Measurements from ENCODE around the gene CA10.

CA10 gene

DNA sequence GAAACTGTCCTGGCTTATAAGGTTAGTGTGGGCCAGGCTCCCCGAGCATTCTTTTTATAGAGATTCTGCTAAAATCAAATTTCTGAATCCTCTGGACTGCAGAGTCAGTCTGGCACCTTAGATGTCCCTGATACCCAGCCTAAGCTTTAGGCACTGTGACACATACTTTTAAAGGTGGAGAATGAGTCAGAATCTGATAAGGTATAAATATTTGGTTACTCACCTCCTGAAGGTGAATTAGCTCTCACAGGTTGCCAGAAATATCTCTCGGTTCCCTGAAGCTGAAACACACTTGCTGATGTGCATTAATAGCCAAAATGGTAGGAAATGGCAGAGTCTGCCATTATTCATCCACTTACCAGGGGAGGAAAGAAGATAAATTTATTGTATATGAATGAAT is 451.3 kb downstream of the CA10 start:
- no peaks in the 10 kb centered on the region for H3K4me1 ChIP-seq (ENCODE audit: control insufficient read depth, low read length)
- no peaks in the 10 kb centered on the region for H4K20me1 ChIP-seq (ENCODE audit: control insufficient read depth, insufficient read depth, low read depth, low read length)
- no peaks in the 10 kb centered on the region for H3F3A ChIP-seq (ENCODE audit: control insufficient read depth, insufficient read depth)
- no peak overlapping the region for H3K27ac ChIP-seq (ENCODE audit: low read depth, low read length)
- no peaks in the 10 kb centered on the region for H3K27me3 ChIP-seq (ENCODE audit: control insufficient read depth, low read length)
- TF ChIP-seq CTCF (IDR thresholded peaks at IDR 0.05; ENCODE audit: low read depth, low read length, poor library complexity, severe bottlenecking), result no peak
- no peak for TF ChIP-seq EZH2phosphoT487 (IDR thresholded peaks at IDR 0.05; ENCODE audit: borderline replicate concordance, low read length)
- H3K4me3 ChIP-seq (ENCODE audit: low read length), result no peak overlapping the region
- no peaks in the 10 kb centered on the region for H3K9me3 ChIP-seq (ENCODE audit: control insufficient read depth, insufficient read depth, low read length)
- H3K36me3 ChIP-seq (ENCODE audit: control insufficient read depth, low read length), result no peaks in the 10 kb centered on the region
- no peaks in the 10 kb centered on the region for H3K9me2 ChIP-seq (replicated peaks; ENCODE audit: control insufficient read depth, low read length)
- no peak overlapping the region for H3K4me2 ChIP-seq (ENCODE audit: low read length)
- no peaks in the 10 kb centered on the region for H3K79me2 ChIP-seq (ENCODE audit: control insufficient read depth, low read length)

DNA sequence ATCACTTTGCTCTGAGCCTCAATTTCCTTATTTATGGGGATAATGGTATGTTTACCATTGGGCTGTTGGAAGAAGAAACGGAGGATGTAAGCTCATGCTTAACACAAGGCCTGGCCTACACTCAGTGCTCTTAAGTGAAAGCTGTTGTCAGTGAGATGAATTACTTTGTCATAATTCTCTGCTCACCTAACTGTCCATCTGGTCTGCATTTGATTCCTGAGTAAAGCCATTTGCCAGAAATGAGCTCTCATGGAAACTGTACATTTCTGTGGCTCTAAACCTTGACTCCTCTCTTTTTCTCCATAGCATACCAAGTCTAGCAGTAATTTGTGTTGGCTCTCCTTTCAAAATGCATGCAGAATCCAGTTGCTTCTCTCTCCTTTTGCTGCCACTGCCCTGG is 452.4 kb downstream of the CA10 start:
- TF ChIP-seq EZH2phosphoT487 (IDR thresholded peaks at IDR 0.05; ENCODE audit: borderline replicate concordance, low read length) (no peak), CTCF (IDR thresholded peaks at IDR 0.05; ENCODE audit: low read depth, low read length, poor library complexity, severe bottlenecking) (no peak)
- Histone ChIP-seq H3K9me2 (replicated peaks; ENCODE audit: control insufficient read depth, low read length) (no peaks in the 10 kb centered on the region), H3K36me3 (ENCODE audit: control insufficient read depth, low read length) (no peaks in the 10 kb centered on the region), H4K20me1 (ENCODE audit: control insufficient read depth, insufficient read depth, low read depth, low read length) (no peaks in the 10 kb centered on the region), H3K9me3 (ENCODE audit: control insufficient read depth, insufficient read depth, low read length) (no peaks in the 10 kb centered on the region), H3K27ac (ENCODE audit: low read depth, low read length) (no peak overlapping the region), H3K4me3 (ENCODE audit: low read length) (no peak overlapping the region), H3F3A (ENCODE audit: control insufficient read depth, insufficient read depth) (no peaks in the 10 kb centered on the region), H3K79me2 (ENCODE audit: control insufficient read depth, low read length) (no peaks in the 10 kb centered on the region), H3K27me3 (ENCODE audit: control insufficient read depth, low read length) (no peaks in the 10 kb centered on the region), H3K4me1 (ENCODE audit: control insufficient read depth, low read length) (no peaks in the 10 kb centered on the region), H3K4me2 (ENCODE audit: low read length) (no peak overlapping the region)

DNA sequence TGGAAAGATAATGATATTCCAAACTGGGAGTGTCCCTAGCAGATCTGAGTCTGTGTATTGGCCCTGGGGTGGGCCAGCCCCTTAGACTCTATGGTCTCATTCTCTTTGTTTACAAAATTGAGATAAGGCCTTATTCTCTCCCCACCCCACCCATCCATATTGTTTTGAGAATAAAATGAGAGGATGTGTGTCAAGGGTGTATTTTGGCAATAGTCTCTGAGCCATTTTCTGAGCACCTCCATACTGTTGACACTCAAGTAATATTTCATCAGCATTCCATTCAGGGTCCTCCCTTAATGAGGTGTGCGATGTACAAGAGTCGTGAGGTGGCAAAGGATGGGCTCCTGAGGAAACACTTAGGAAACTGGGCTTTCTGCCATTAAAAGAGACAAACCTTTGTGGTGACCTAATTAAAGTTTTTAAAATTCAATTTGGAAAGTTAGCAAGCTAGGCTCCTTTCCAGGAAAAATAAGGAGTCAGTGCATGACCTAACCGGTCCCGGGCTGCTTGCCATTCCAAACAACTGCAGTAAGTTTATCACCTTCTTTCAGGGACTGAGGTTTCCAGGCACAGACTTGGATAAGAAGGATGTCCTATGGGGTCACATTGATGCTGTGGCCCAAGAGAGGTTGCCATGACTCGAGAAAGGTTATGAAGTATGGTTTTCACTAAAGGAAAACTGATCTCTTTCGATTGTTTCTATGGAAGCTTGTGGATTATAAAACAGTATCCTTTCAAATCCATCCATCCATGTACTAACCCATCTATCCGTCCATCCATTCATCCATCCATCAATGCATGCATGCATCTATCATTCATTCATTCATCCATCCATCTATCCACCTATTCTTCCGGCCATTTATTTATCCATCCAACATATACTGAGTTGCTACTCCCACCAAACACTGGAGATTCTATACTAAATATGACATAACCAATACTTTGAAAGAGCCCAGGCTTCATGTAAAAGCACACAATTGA is 454.9 kb downstream of the CA10 start:
- H3K27me3 ChIP-seq (ENCODE audit: control insufficient read depth, low read length), result no peaks in the 10 kb centered on the region
- H3K4me3 ChIP-seq (ENCODE audit: low read length), result no peak overlapping the region
- TF ChIP-seq EZH2phosphoT487 (IDR thresholded peaks at IDR 0.05; ENCODE audit: borderline replicate concordance, low read length), result no peak
- no peak for TF ChIP-seq CTCF (IDR thresholded peaks at IDR 0.05; ENCODE audit: low read depth, low read length, poor library complexity, severe bottlenecking)
- no peaks in the 10 kb centered on the region for H3K36me3 ChIP-seq (ENCODE audit: control insufficient read depth, low read length)
- no peaks in the 10 kb centered on the region for H3K9me3 ChIP-seq (ENCODE audit: control insufficient read depth, insufficient read depth, low read length)
- no peak overlapping the region for H3K4me2 ChIP-seq (ENCODE audit: low read length)
- H3K27ac ChIP-seq (ENCODE audit: low read depth, low read length), result no peak overlapping the region
- H3F3A ChIP-seq (ENCODE audit: control insufficient read depth, insufficient read depth), result no peaks in the 10 kb centered on the region
- no peaks in the 10 kb centered on the region for H3K4me1 ChIP-seq (ENCODE audit: control insufficient read depth, low read length)
- no peaks in the 10 kb centered on the region for H4K20me1 ChIP-seq (ENCODE audit: control insufficient read depth, insufficient read depth, low read depth, low read length)
- H3K9me2 ChIP-seq (replicated peaks; ENCODE audit: control insufficient read depth, low read length), result no peaks in the 10 kb centered on the region
- no peaks in the 10 kb centered on the region for H3K79me2 ChIP-seq (ENCODE audit: control insufficient read depth, low read length)

All from DOHH2 (cell line).